K562 (cell line): Measurements from ENCODE around the gene ZNF318. TPM values are rescaled to one million over a fixed set of nuclear protein-coding genes. Genes with fewer than 3 reads are reported as not detected.

Experiments used
- ATAC-seq: fragments of 200-7000 bp; cut with Tn5 transposase; 3 replicates; pipeline ENCODE4 v1.9.1; 2020; ENCODE audit warnings: moderate library complexity
- BruUV-seq: library from RNA; stranded (reverse); fragments of 400-500 nt; replicated peaks from 2 replicates; lab custom pipeline; 2021; lab: Mats Ljungman, UMichigan
- CTCF ChIA-PET: fragments of 300-600 bp; formaldehyde crosslinking; extraction: SDS; loops from one replicate; lab custom pipeline; 2021; ENCODE audit warnings: low intra/inter-chr PET ratio; lab: Yijun Ruan, JAX
- POLR2A ChIA-PET: fragments of 300-600, 350-650 bp; sonication (Branson Sonifier 250); formaldehyde crosslinking; extraction: SDS; loops from one replicate; lab custom pipeline; 2021; ENCODE audit warnings: antibody characterized with exemption, inconsistent platforms; lab: Yijun Ruan, JAX
- DNase-seq, 4 experiments: peaks; one replicate each; pipeline versions ENCODE4 v3.0.0 to v3.0.0-alpha.2; 2011 to 2018; ENCODE audit warnings: low spot score in 3 of 4, mixed read lengths in 3 of 4; ENCODE audit errors: extremely low read depth in 1 of 4
- FAIRE-seq: peaks from 2 replicates; lab custom pipeline; 2011; peaks lifted over from hg19 to GRCh38; lab: Jason Lieb, UNC
- H2AFZ ChIP-seq: 2 replicates; pipeline ENCODE4 v1.6.0; 2011; ENCODE audit warnings: low read depth, low read length, control low read depth, inconsistent platforms
- H3K27ac ChIP-seq: fragments of 200-600 bp; 3 replicates; pipeline ENCODE4 v1.8.0; 2011; ENCODE audit warnings: low read depth, mild to moderate bottlenecking, control low read depth, inconsistent platforms, low read length, moderate library complexity, mixed read lengths; ENCODE audit errors: extremely low read depth
- H3K27me3 ChIP-seq, 2 experiments: fragments of 300-600 bp in 1 of 2; 2 replicates in 1 of 2; 3 replicates in 1 of 2; pipeline versions ENCODE4 v1.6.0 to v1.8.0; 2011; ENCODE audit warnings: inconsistent platforms in 2 of 2, low read length in 2 of 2, mild to moderate bottlenecking in 1 of 2, mixed read lengths in 1 of 2, moderate library complexity in 1 of 2; ENCODE audit not compliant: control insufficient read depth in 2 of 2, insufficient read depth in 2 of 2
- H3K36me3 ChIP-seq: fragments of 300-600 bp; 3 replicates; pipeline ENCODE4 v1.8.0; 2011; ENCODE audit warnings: mild to moderate bottlenecking, low read length, inconsistent platforms; ENCODE audit not compliant: control insufficient read depth, insufficient read depth
- H3K4me1 ChIP-seq, 2 experiments: fragments of 200-600 bp in 1 of 2; replicated peaks in 1 of 2; 2 replicates in 1 of 2; 3 replicates in 1 of 2; pipeline versions ENCODE4 v1.5.1 to v1.8.0; 2011; ENCODE audit warnings: inconsistent platforms in 2 of 2, low read length in 2 of 2, mild to moderate bottlenecking in 1 of 2, mixed read lengths in 1 of 2, moderate library complexity in 1 of 2; ENCODE audit not compliant: control insufficient read depth in 2 of 2, insufficient read depth in 2 of 2
- H3K4me2 ChIP-seq: 2 replicates; pipeline ENCODE4 v1.6.1; 2011; ENCODE audit warnings: low read length, control low read depth, inconsistent platforms, mixed read lengths; ENCODE audit not compliant: insufficient read depth
- H3K4me3 ChIP-seq: fragments of 200-600 bp; sonication (generic), shearing (Covaris generic); 2 replicates; pipeline ENCODE4 v1.5.1; 2016; ENCODE audit warnings: control low read depth, inconsistent platforms
- H3K79me2 ChIP-seq: fragments of 200-600 bp; 3 replicates; pipeline ENCODE4 v1.8.0; 2011; ENCODE audit warnings: low read length, inconsistent platforms; ENCODE audit not compliant: control insufficient read depth, insufficient read depth
- H3K9ac ChIP-seq, 2 experiments: 2 replicates each; pipeline versions ENCODE4 v1.6.0 to v1.6.1; 2011; ENCODE audit warnings: low read depth in 2 of 2, low read length in 2 of 2, control low read depth in 1 of 2, inconsistent platforms in 1 of 2, mild to moderate bottlenecking in 1 of 2, mixed read lengths in 1 of 2; ENCODE audit not compliant: insufficient read depth in 1 of 2
- H3K9me1 ChIP-seq: one replicate; pipeline ENCODE4 v1.6.0; 2011; ENCODE audit warnings: inconsistent platforms, mild to moderate bottlenecking, low read length, moderate library complexity; ENCODE audit not compliant: control insufficient read depth, insufficient read depth
- H3K9me3 ChIP-seq: replicated peaks from 2 replicates; pipeline ENCODE4 v1.5.1; 2011; ENCODE audit warnings: low read depth, low read length, inconsistent platforms; ENCODE audit not compliant: control insufficient read depth, insufficient read depth
- H4K20me1 ChIP-seq: replicated peaks from 2 replicates; pipeline ENCODE4 v1.6.1; 2011; ENCODE audit warnings: low read length, inconsistent platforms, mixed read lengths; ENCODE audit not compliant: control insufficient read depth, insufficient read depth
- CHCHD3 ChIP-seq: fragments of 250-450 bp; sonication (Bioruptor Pico); IDR thresholded peaks from 2 replicates; pipeline ENCODE4 v2.1.2; 2022; ENCODE audit warnings: mild to moderate bottlenecking
- FOXA1 ChIP-seq: fragments of 450-650 bp; IDR thresholded peaks from 2 replicates; pipeline ENCODE4 v1.6.1; 2016; ENCODE audit warnings: mild to moderate bottlenecking, borderline replicate concordance
- HNRNPUL1 ChIP-seq: fragments of 200-400 bp; formaldehyde crosslinking; IDR thresholded peaks from 2 replicates; pipeline ENCODE4 v1.6.1; 2017; ENCODE audit warnings: low read length
- HSF4 ChIP-seq: fragments of 250-450 bp; sonication (Bioruptor Pico); IDR thresholded peaks from 2 replicates; pipeline ENCODE4 v2.1.2; 2022; ENCODE audit warnings: mild to moderate bottlenecking, moderate library complexity, borderline replicate concordance
- MYBL2 ChIP-seq, 2 experiments: fragments of 450-650 bp in 1 of 2; sonication (generic) in 1 of 2; formaldehyde crosslinking in 1 of 2; IDR thresholded peaks; 2 replicates each; pipeline versions ENCODE4 v1.6.1 to v1.8.1; 2017 to 2022; ENCODE audit warnings: borderline replicate concordance in 1 of 2, inconsistent platforms in 1 of 2, low read depth in 1 of 2, mild to moderate bottlenecking in 1 of 2, missing genetic modification reagents in 1 of 2, moderate library complexity in 1 of 2
- RBM17 ChIP-seq: fragments of 200-400 bp; formaldehyde crosslinking; IDR thresholded peaks from 2 replicates; pipeline ENCODE4 v1.6.1; 2017; ENCODE audit warnings: low read depth, mild to moderate bottlenecking, low read length, borderline replicate concordance
- ZNF143 ChIP-seq: sonication (generic); formaldehyde crosslinking; IDR thresholded peaks from 2 replicates; pipeline ENCODE4 v1.9.0; 2022; ENCODE audit warnings: mild to moderate bottlenecking, missing genetic modification reagents
- ZNF165 ChIP-seq: fragments of 250-450 bp; sonication (Bioruptor Pico); IDR thresholded peaks from 2 replicates; pipeline ENCODE4 v1.4.0; 2020; ENCODE audit warnings: borderline replicate concordance
- in situ Hi-C: fragments of 300-500 bp; cut with MboI; formaldehyde crosslinking; loops from 4 replicates; pipeline ENCODE4 v1.15.0; 2018; ENCODE audit warnings: inconsistent platforms, mixed read lengths
- intact Hi-C: fragments of 100-400 bp; cut with micrococcal nuclease; formaldehyde crosslinking; loops from 2 replicates; pipeline ENCODE4 v1.14.2; 2022
- polyA plus RNA-seq, 8 experiments: library from polyadenylated mRNA; depleted of rRNA in 4 of 8; stranded (reverse) in 5 of 8; unstranded in 3 of 8; fragments of >200 nt; fragmentation: Nextera tagmentation in 2 of 8; fragmentation: Illumina TruSeq in 1 of 8; extraction: Ambion mirVana in 2 of 8; extraction: Trizol in 1 of 8; gene quantifications; 2 replicates each; pipeline versions ENCODE4 v1.2.1 to v1.2.3, GENCODE V29; 2011 to 2014; ENCODE audit warnings: inconsistent platforms in 1 of 8, missing spikeins in 1 of 8
- total RNA-seq, 7 experiments: library from RNA; depleted of rRNA in 6 of 7; stranded (reverse); fragments of >200 nt in 6 of 7; fragmentation: Illumina TruSeq in 2 of 7; extraction: Trizol in 2 of 7; gene quantifications; 2 replicates each; pipeline versions ENCODE4 v1.2.1 to v1.2.3, GENCODE V29; 2011 to 2021; ENCODE audit warnings: low replicate concordance in 1 of 7

ZNF318 gene
- total and polyA plus RNA-seq, 9 of the 15 experiments (the other 6 are each of a cell fraction or from before 2014, with no cell fraction given) = 3.2 to 19.0 (median 9.2) TPM

GRCh38 chr6:43359381-43359780, 10.1 kb downstream of the ZNF318 start:
- POLR2A ChIA-PET = interaction anchor here (1.0 to 2.2 kb wide), 4 partner anchors 9 to 658 kb away, joined by 3 to 14 read pairs (median 4); no protein-coding TSS in a partner anchor
- Histone ChIP-seq H3K4me2 (no peak overlapping the region), H2AFZ (no peak overlapping the region), H3K27ac (no peak overlapping the region), H3K9ac (no peak overlapping the region), H3K9me1 (peaks cover 5% of the 10 kb centered on the region), H4K20me1 (no peaks in the 10 kb centered on the region), H3K4me1 (no peaks in the 10 kb centered on the region), H3K79me2 (no peaks in the 10 kb centered on the region), H3K27me3 (no peaks in the 10 kb centered on the region), H3K9me3 (no peaks in the 10 kb centered on the region), H3K4me3 (no peak overlapping the region), H3K36me3 (peaks cover 87% of the 10 kb centered on the region)
- BruUV-seq = no TSS peak
- ATAC-seq (no peak), DNase-seq (no peak), FAIRE-seq (no peak)
- intact Hi-C loops (no loop called here), in situ Hi-C loops (no loop called here)
- CTCF ChIA-PET = no interaction called here
- no peak for TF ChIP-seq MYBL2 (IDR thresholded peaks at IDR 0.05; ENCODE audit: low read depth)
- no peak for TF ChIP-seq MYBL2 (CRISPR knock-in tag; IDR thresholded peaks at IDR 0.05; ENCODE audit: borderline replicate concordance)
- no peak for TF ChIP-seq FOXA1
- TF ChIP-seq ZNF165 = no peak
- TF ChIP-seq CHCHD3 (CRISPR knock-in tag) = no peak
- TF ChIP-seq RBM17 = no peak
- no peak for TF ChIP-seq ZNF143 (CRISPR knock-in tag)
- TF ChIP-seq HNRNPUL1 = no peak
- TF ChIP-seq HSF4 (CRISPR knock-in tag) = no peak
